Measurements from ENCODE around the gene ZIC2. TPM values are rescaled to one million over a fixed set of nuclear protein-coding genes. Genes with fewer than 3 reads are reported as not detected.

Gene ZIC2
- total RNA-seq, 2 experiments from 2014 or later = not detected

- ATAC-seq (peak; percentile 10), DNase-seq (no peak)
- POLR2A ChIA-PET = interaction anchor here (1.0 kb wide), 1 partner anchor 12 kb away, joined by 3 read pairs; no protein-coding TSS in a partner anchor
- peaks cover 4% of the 10 kb centered on the region for H3K9me3 Mint-ChIP-seq (ENCODE audit: insufficient read depth)
- H3K27ac Mint-ChIP-seq = no peak overlapping the region
- peaks cover 74% of the 10 kb centered on the region for H3K27me3 Mint-ChIP-seq (ENCODE audit: low read depth)
- H3K4me1 Mint-ChIP-seq (ENCODE audit: low read depth) = peaks cover 13% of the 10 kb centered on the region
- no peak overlapping the region for H3K4me3 Mint-ChIP-seq
- peaks cover 13% of the 10 kb centered on the region for H3K36me3 Mint-ChIP-seq (ENCODE audit: low read depth)
- CTCF ChIA-PET = interaction anchor here (1.2 kb wide), 1 partner anchor 314 kb away, joined by 4 read pairs; no protein-coding TSS in a partner anchor
These were observed 10.7 kb upstream of the ZIC2 start for GRCh38 chr13:99970651-99971575.

- POLR2A ChIA-PET = no interaction called here
- H3K36me3 Mint-ChIP-seq (ENCODE audit: low read depth) = peaks cover 13% of the 10 kb centered on the region
- peaks cover 4% of the 10 kb centered on the region for H3K9me3 Mint-ChIP-seq (ENCODE audit: insufficient read depth)
- H3K27ac Mint-ChIP-seq = peak within 1 kb of the TSS; percentile 62
- peaks cover 13% of the 10 kb centered on the region for H3K4me1 Mint-ChIP-seq (ENCODE audit: low read depth)
- peaks cover 74% of the 10 kb centered on the region for H3K27me3 Mint-ChIP-seq (ENCODE audit: low read depth)
- DNase-seq (no peak), ATAC-seq (no peak)
- CTCF ChIA-PET = no interaction called here
- H3K4me3 Mint-ChIP-seq = peak within 1 kb of the TSS; percentile 39
These were observed 9.9 kb upstream of the ZIC2 start, which contains the start of gene ZIC5 for GRCh38 chr13:99971576-99972189. ZIC5 (minus strand) TSS chr13:99971767; CDS start chr13:99971603, 164 bp downstream.

GRCh38 chr13:99972190-99972731 lies 9.3 kb upstream of the ZIC2 start:
- H3K4me1 Mint-ChIP-seq (ENCODE audit: low read depth) = peaks cover 13% of the 10 kb centered on the region
- ATAC-seq = no peak
- POLR2A ChIA-PET = no interaction called here
- H3K36me3 Mint-ChIP-seq (ENCODE audit: low read depth) = peaks cover 13% of the 10 kb centered on the region
- peaks cover 76% of the 10 kb centered on the region for H3K27me3 Mint-ChIP-seq (ENCODE audit: low read depth)
- peaks cover 4% of the 10 kb centered on the region for H3K9me3 Mint-ChIP-seq (ENCODE audit: insufficient read depth)
- no peak for DNase-seq
- H3K27ac Mint-ChIP-seq = peak overlapping the region; percentile 62
- peak overlapping the region; percentile 39 for H3K4me3 Mint-ChIP-seq
- CTCF ChIA-PET = no interaction called here

GRCh38 chr13:99973163-99973807 lies 8.3 kb upstream of the ZIC2 start:
- Mint-ChIP-seq H3K36me3 (ENCODE audit: low read depth) (peaks cover 8% of the 10 kb centered on the region), H3K4me3 (no peak overlapping the region), H3K9me3 (ENCODE audit: insufficient read depth) (peaks cover 4% of the 10 kb centered on the region), H3K27me3 (ENCODE audit: low read depth) (peaks cover 79% of the 10 kb centered on the region), H3K27ac (no peak overlapping the region), H3K4me1 (ENCODE audit: low read depth) (peaks cover 14% of the 10 kb centered on the region)
- DNase-seq = no peak
- POLR2A ChIA-PET = interaction anchor here (1.3 kb wide), 1 partner anchor 19 kb away, joined by 3 read pairs; no protein-coding TSS in a partner anchor
- CTCF ChIA-PET = interaction anchor here (0.9 to 1.6 kb wide), 3 partner anchors 262 to 316 kb away, joined by 3 to 4 read pairs (median 3); no protein-coding TSS in a partner anchor
- ATAC-seq = no peak

DNA sequence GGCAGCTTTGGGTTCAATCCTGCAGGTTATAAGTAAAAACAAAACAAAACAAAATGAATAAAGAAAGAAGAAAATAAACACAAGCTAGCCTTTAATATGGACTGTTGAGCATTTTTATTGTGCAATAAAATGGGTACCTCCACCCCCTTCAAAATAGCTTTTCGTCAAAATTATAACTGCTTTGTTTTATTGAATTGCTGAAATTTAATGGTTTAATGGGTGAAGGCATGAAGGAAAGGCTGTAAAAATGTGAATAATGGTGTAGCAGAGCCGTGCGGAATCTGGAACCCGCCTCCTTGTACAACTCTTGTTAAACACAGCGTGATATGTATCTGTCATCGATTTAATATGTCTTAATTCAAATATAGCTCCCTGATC lies 7.8 kb upstream of the ZIC2 start:
- no peak overlapping the region for H3K27ac Mint-ChIP-seq
- ATAC-seq = no peak

GRCh38 chr13:99974296-99974938 lies 7.2 kb upstream of the ZIC2 start:
- DNase-seq (no peak), ATAC-seq (no peak)
- Mint-ChIP-seq H3K36me3 (ENCODE audit: low read depth) (peaks cover 5% of the 10 kb centered on the region), H3K4me3 (no peak overlapping the region), H3K27ac (no peak overlapping the region), H3K9me3 (ENCODE audit: insufficient read depth) (peaks cover 4% of the 10 kb centered on the region), H3K27me3 (ENCODE audit: low read depth) (peaks cover 81% of the 10 kb centered on the region), H3K4me1 (ENCODE audit: low read depth) (peaks cover 17% of the 10 kb centered on the region)
- CTCF ChIA-PET = interaction anchor here (0.9 to 1.6 kb wide), 3 partner anchors 261 to 317 kb away, joined by 3 to 4 read pairs (median 3); no protein-coding TSS in a partner anchor
- POLR2A ChIA-PET = interaction anchor here (1.3 kb wide), 1 partner anchor 18 kb away, joined by 3 read pairs; no protein-coding TSS in a partner anchor

More for the DNA sequence above, 7.8 kb upstream of the ZIC2 start:
- Mint-ChIP-seq H3K27me3 (ENCODE audit: low read depth) (peaks cover 83% of the 10 kb centered on the region), H3K4me3 (no peak overlapping the region), H3K36me3 (ENCODE audit: low read depth) (peaks cover 8% of the 10 kb centered on the region), H3K4me1 (ENCODE audit: low read depth) (peaks cover 19% of the 10 kb centered on the region), H3K9me3 (ENCODE audit: insufficient read depth) (peaks cover 4% of the 10 kb centered on the region)
- CTCF ChIA-PET = interaction anchor here (0.9 to 1.6 kb wide), 3 partner anchors 262 to 317 kb away, joined by 3 to 4 read pairs (median 3); no protein-coding TSS in a partner anchor
- POLR2A ChIA-PET = interaction anchor here (1.3 kb wide), 1 partner anchor 19 kb away, joined by 3 read pairs; no protein-coding TSS in a partner anchor
- DNase-seq = no peak

DNA sequence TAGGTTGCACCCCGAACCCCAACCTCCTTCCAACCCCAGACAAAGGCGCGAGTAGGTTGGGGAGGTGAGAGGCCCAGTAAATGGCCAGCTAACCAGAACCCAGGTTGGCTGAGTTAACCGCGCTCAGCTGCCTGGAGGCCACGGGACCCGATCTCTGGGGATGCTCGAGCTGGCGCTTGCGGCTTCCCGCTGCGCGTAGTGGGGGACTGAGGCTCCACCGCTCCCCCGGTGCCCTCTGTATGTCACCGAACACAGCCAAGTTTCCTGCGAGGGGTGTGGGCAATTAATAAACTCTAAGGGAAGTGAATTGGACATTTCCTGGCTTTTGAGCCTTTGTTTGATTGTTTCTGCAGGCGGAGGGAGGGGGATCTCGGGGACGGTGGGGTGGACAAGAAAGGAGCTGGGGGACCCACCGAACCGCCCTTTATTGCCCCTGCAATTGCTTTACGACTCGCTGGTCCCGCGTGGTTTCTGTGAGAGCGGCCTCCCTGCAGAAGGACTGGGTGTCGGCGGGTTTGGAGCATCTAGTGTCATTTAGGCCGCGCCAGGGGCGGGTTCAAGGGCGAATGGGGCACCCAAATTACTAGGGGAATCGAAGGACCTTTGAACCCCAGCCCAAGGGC lies 6.5 kb upstream of the ZIC2 start:
- peaks cover 16% of the 10 kb centered on the region for H3K4me1 Mint-ChIP-seq (ENCODE audit: low read depth)
- H3K9me3 Mint-ChIP-seq (ENCODE audit: insufficient read depth) = no peaks in the 10 kb centered on the region
- POLR2A ChIA-PET = no interaction called here
- peaks cover 81% of the 10 kb centered on the region for H3K27me3 Mint-ChIP-seq (ENCODE audit: low read depth)
- peaks cover 2% of the 10 kb centered on the region for H3K36me3 Mint-ChIP-seq (ENCODE audit: low read depth)
- H3K4me3 Mint-ChIP-seq = no peak overlapping the region
- H3K27ac Mint-ChIP-seq = no peak overlapping the region
- DNase-seq (no peak), ATAC-seq (no peak)
- CTCF ChIA-PET = interaction anchor here (1.6 kb wide), 1 partner anchor 318 kb away, joined by 4 read pairs; no protein-coding TSS in a partner anchor

DNA sequence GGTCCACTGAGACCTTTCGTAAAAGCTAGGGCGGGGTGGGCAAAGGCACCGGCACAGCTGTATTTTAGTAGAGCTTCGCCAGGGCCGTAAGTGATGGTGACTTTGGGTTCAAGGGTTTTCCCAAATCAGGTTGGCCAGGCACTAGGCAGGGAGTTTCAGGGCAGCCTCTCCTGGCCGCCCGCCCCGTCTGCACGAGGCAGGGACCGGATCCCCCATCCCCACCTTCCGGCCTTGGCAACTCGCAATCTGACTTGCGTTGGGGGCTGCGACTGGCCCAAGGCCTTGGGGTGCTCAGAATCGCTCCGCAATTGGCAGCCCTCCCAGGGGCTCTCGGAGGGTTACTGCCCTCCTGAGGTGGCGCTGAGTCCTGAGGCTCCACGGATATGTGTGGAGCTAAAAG lies 6.0 kb upstream of the ZIC2 start:
- CTCF ChIA-PET = no interaction called here
- peaks cover 14% of the 10 kb centered on the region for H3K4me1 Mint-ChIP-seq (ENCODE audit: low read depth)
- no peak for DNase-seq
- peaks cover 80% of the 10 kb centered on the region for H3K27me3 Mint-ChIP-seq (ENCODE audit: low read depth)
- H3K9me3 Mint-ChIP-seq (ENCODE audit: insufficient read depth) = no peaks in the 10 kb centered on the region
- no peak overlapping the region for H3K4me3 Mint-ChIP-seq
- POLR2A ChIA-PET = no interaction called here
- ATAC-seq = no peak
- H3K27ac Mint-ChIP-seq = no peak overlapping the region
- H3K36me3 Mint-ChIP-seq (ENCODE audit: low read depth) = peaks cover 2% of the 10 kb centered on the region

DNA sequence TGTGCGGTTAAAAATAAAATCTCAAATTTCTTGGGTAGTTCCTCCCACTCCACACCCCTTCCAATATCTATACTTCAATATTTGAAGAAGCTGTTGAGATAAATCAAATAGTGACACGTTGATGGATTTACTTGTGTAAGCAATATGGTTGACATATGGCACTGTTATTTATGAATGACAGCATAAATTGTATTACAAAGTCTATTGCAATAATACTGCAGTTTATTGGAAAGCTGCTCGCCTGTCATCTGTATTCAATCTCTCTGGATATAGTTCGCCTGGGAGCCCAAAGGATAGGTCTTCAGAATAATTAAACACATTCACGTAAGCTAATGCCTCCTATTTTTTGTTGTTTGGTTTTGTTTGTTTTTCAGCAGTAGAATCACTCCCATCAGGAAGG lies 5.0 kb upstream of the ZIC2 start:
- POLR2A ChIA-PET = no interaction called here
- Mint-ChIP-seq H3K4me1 (ENCODE audit: low read depth) (peaks cover 14% of the 10 kb centered on the region), H3K27me3 (ENCODE audit: low read depth) (peaks cover 77% of the 10 kb centered on the region), H3K4me3 (no peak overlapping the region), H3K9me3 (ENCODE audit: insufficient read depth) (no peaks in the 10 kb centered on the region), H3K36me3 (ENCODE audit: low read depth) (peaks cover 2% of the 10 kb centered on the region), H3K27ac (no peak overlapping the region)
- ATAC-seq (no peak), DNase-seq (no peak)
- CTCF ChIA-PET = interaction anchor here (0.8 to 1.1 kb wide), 2 partner anchors 259 to 318 kb away, joined by 3 read pairs; no protein-coding TSS in a partner anchor

DNA sequence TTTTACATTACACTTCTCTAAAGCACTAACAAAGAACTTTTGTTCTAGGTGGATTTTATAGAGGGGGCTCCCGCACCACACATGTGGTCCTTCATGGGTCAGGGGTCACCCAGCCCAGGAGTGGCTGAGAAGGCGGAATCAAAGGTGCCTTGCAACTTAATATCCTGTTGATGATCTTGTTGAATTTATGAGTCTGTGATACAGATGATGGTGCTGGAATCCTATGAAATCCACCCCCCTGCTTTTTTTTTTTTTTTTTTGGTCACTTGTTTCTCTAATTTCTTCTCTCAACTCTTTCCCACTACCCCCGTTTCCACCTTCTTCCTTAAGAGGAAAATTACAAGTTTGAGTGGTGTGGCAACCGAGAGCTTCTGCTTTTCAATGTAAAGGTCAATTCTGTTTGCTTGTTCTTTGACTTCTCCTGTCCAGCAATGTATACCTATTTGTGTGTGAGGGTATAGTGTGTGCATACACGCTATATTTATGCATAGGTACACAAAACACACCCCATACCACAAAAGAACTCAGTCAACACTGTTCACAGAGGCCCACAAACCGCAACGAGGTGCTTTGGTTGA lies 4.2 kb upstream of the ZIC2 start:
- CTCF ChIA-PET = interaction anchor here (1.1 kb wide), 1 partner anchor 258 kb away, joined by 3 read pairs; no protein-coding TSS in a partner anchor
- POLR2A ChIA-PET = no interaction called here
- Mint-ChIP-seq H3K27me3 (ENCODE audit: low read depth) (peaks cover 69% of the 10 kb centered on the region), H3K4me3 (no peak overlapping the region), H3K36me3 (ENCODE audit: low read depth) (peaks cover 2% of the 10 kb centered on the region), H3K27ac (no peak overlapping the region), H3K4me1 (ENCODE audit: low read depth) (peaks cover 14% of the 10 kb centered on the region), H3K9me3 (ENCODE audit: insufficient read depth) (no peaks in the 10 kb centered on the region)
- no peak for ATAC-seq
- no peak for DNase-seq
